B cell (primary cell): ENCODE data around the gene CPB2. TPM values are rescaled to one million over a fixed set of nuclear protein-coding genes. Genes with fewer than 3 reads are reported as not detected.

Source experiments
- ATAC-seq: fragments of 200-7000 bp; cut with Tn5 transposase; one replicate; pipeline ENCODE4 v1.10.0; 2021; ENCODE audit warnings: low read depth, mild to moderate bottlenecking, moderate number of reproducible peaks, moderate library complexity
- CTCF ChIA-PET: fragments of 350-600 bp; sonication (Branson Sonifier 250); formaldehyde crosslinking; loops from one replicate; lab custom pipeline; 2021; ENCODE audit warnings: antibody characterized with exemption, inconsistent platforms; lab: Charles Lee
- POLR2A ChIA-PET: fragments of 350-600 bp; sonication (Branson Sonifier 250); formaldehyde crosslinking; loops from one replicate; lab custom pipeline; 2021; ENCODE audit warnings: antibody characterized with exemption; lab: Charles Lee
- DNase-seq: peaks from one replicate; pipeline ENCODE4 v3.0.0; 2013
- H2AFZ ChIP-seq: 2 replicates; pipeline ENCODE4 v1.6.1; 2012; ENCODE audit warnings: mild to moderate bottlenecking, low read depth, low read length; ENCODE audit not compliant: insufficient read depth, poor library complexity, severe bottlenecking
- H3K27ac ChIP-seq, 2 donors: 1 replicate in 1 of 2; 2 replicates in 1 of 2; pipeline ENCODE4 v1.5.1; 2012 to 2013; ENCODE audit warnings: low read length in 2 of 2, mild to moderate bottlenecking in 2 of 2, moderate library complexity in 1 of 2
- H3K27me3 ChIP-seq, 4 experiments: fragments of 200-600 bp in 1 of 4; sonication (generic) in 1 of 4; replicated peaks in 1 of 4; 1 replicate in 2 of 4; 2 replicates in 2 of 4; pipeline versions ENCODE4 v1.6.1 to v1.7.0; 2013 to 2016; ENCODE audit warnings: low read length in 3 of 4, mild to moderate bottlenecking in 2 of 4, mixed read lengths in 1 of 4, moderate library complexity in 1 of 4; ENCODE audit not compliant: insufficient read depth in 4 of 4, control insufficient read depth in 3 of 4; ENCODE audit errors: control extremely low read depth in 1 of 4
- H3K36me3 ChIP-seq, 2 experiments: replicated peaks in 1 of 2; 1 replicate in 1 of 2; 2 replicates in 1 of 2; pipeline versions ENCODE4 v1.6.1 to v1.7.1; 2013; ENCODE audit warnings: low read length in 1 of 2; ENCODE audit not compliant: insufficient read depth in 2 of 2, control insufficient read depth in 1 of 2; ENCODE audit errors: control extremely low read depth in 1 of 2, extremely low read depth in 1 of 2
- H3K4me1 ChIP-seq, 2 donors: fragments of 200-600 bp in 1 of 2; sonication (generic) in 1 of 2; 1 replicate in 1 of 2; 2 replicates in 1 of 2; pipeline versions ENCODE4 v1.5.1 to v1.6.1; 2013 to 2017; ENCODE audit warnings: low read length in 2 of 2; ENCODE audit not compliant: control insufficient read depth in 2 of 2, insufficient read depth in 2 of 2
- H3K4me2 ChIP-seq: replicated peaks from 2 replicates; pipeline ENCODE3; 2012; ENCODE audit warnings: mild to moderate bottlenecking, low read depth, low read length; ENCODE audit not compliant: poor library complexity, severe bottlenecking
- H3K4me3 ChIP-seq, 5 experiments: fragments of 200-600 bp in 1 of 5; sonication (generic) in 1 of 5; 1 replicate in 3 of 5; 2 replicates in 2 of 5; pipeline versions ENCODE4 v1.5.1 to v1.7.0; 2011 to 2016; ENCODE audit warnings: low read length in 4 of 5, mild to moderate bottlenecking in 4 of 5, low read depth in 2 of 5, control low read depth in 1 of 5, moderate library complexity in 1 of 5; ENCODE audit not compliant: insufficient read depth in 1 of 5; ENCODE audit errors: control extremely low read depth in 1 of 5, extremely low read depth in 1 of 5
- H3K79me2 ChIP-seq: fragments of 200-600 bp; sonication (generic); one replicate; pipeline ENCODE4 v1.6.0; 2016; ENCODE audit warnings: low read length; ENCODE audit not compliant: control insufficient read depth, insufficient read depth
- H3K9ac ChIP-seq: fragments of 200-600 bp; sonication (generic); 2 replicates; pipeline ENCODE4 v1.6.1; 2017; ENCODE audit warnings: mild to moderate bottlenecking, low read length, moderate library complexity
- H3K9me3 ChIP-seq, 3 donors: one replicate each; pipeline versions ENCODE4 v1.6.1 to v1.7.1; 2013; ENCODE audit warnings: low read length in 2 of 3; ENCODE audit not compliant: control insufficient read depth in 2 of 3, insufficient read depth in 1 of 3; ENCODE audit errors: control extremely low read depth in 1 of 3
- H4K20me1 ChIP-seq: 2 replicates; pipeline ENCODE4 v1.6.0; 2012; ENCODE audit warnings: mild to moderate bottlenecking, low read length; ENCODE audit not compliant: insufficient read depth, control insufficient read depth, poor library complexity, severe bottlenecking
- H3K27ac Mint-ChIP-seq: one replicate; pipeline ENCODE4 v1.8.0; 2021; ENCODE audit warnings: mixed read lengths
- H3K27me3 Mint-ChIP-seq: one replicate; pipeline ENCODE4 v1.8.0; 2021; ENCODE audit warnings: mixed read lengths
- H3K4me1 Mint-ChIP-seq: one replicate; pipeline ENCODE4 v1.8.0; 2021; ENCODE audit warnings: mixed read lengths
- H3K4me3 Mint-ChIP-seq: one replicate; pipeline ENCODE4 v1.8.0; 2021; ENCODE audit warnings: mixed read lengths
- H3K9me3 Mint-ChIP-seq: one replicate; pipeline ENCODE4 v1.8.0; 2022; ENCODE audit warnings: mixed read lengths; ENCODE audit not compliant: insufficient read depth
- CTCF ChIP-seq: fragments of 200-600 bp; IDR thresholded peaks from one replicate; pipeline ENCODE4 v1.8.0; 2022; ENCODE audit warnings: antibody characterized with exemption, mild to moderate bottlenecking
- EZH2 ChIP-seq: IDR thresholded peaks from 2 replicates; pipeline ENCODE4 v1.6.1; 2012; ENCODE audit warnings: borderline replicate concordance, low read depth, mild to moderate bottlenecking, moderate library complexity, low read length; ENCODE audit not compliant: insufficient read depth, poor library complexity, severe bottlenecking
- WGBS: methylation state at CpG from one replicate; pipeline ENCODE4 v1.1.5; 2013; ENCODE audit warnings: missing lambda C conversion rate; ENCODE audit not compliant: insufficient coverage; 5-methylcytosine and 5-hydroxymethylcytosine counted together
- intact Hi-C: fragments of 100-400 bp; cut with micrococcal nuclease; formaldehyde crosslinking; loops from one replicate; pipeline ENCODE4 v1.10.0; 2022
- polyA plus RNA-seq: library from polyadenylated mRNA; depleted of rRNA; stranded (reverse); fragments of >200 nt; gene quantifications from 2 replicates; pipeline ENCODE4 v1.2.3, GENCODE V29; 2012
- total RNA-seq, 2 donors: library from RNA; stranded (reverse); fragments of 120-200 nt in 1 of 2; gene quantifications; 1 replicate in 1 of 2; 2 replicates in 1 of 2; pipeline versions ENCODE4 v1.2.3 to v1.2.4, GENCODE V29; 2013 to 2022

CPB2 gene
- total and polyA plus RNA-seq, 2 donors (not counting 1 experiment from before 2014, with no cell fraction given): not detected

- Histone ChIP-seq H3K4me3 (no peak overlapping the region), H4K20me1 (no peaks in the 10 kb centered on the region), H3K27me3 (peaks cover 0 to 4% (median 0%) of the 10 kb centered on the region in 4 experiments), H3K4me2 (no peak overlapping the region), H3K36me3 (no peaks in the 10 kb centered on the region), H3K9me3 (no peaks in the 10 kb centered on the region), H3K9ac (no peak overlapping the region), H3K27ac (no peak overlapping the region), H2AFZ (no peak overlapping the region), H3K79me2 (no peaks in the 10 kb centered on the region), H3K4me1 (peaks cover 0 to 7% of the 10 kb centered on the region in 2 donors)
- Mint-ChIP-seq H3K27ac (no peak overlapping the region), H3K4me3 (no peak overlapping the region), H3K4me1 (peaks cover 4% of the 10 kb centered on the region), H3K9me3 (no peaks in the 10 kb centered on the region), H3K27me3 (peaks cover 29% of the 10 kb centered on the region)
- TF ChIP-seq EZH2 (no peak), CTCF (no peak)
- DNase-seq (no peak), ATAC-seq (no peak)
- ChIA-PET CTCF (no interaction called here), POLR2A (no interaction called here)
- 83% methylated on average over 2 of the region's 3 CpGs for WGBS
- intact Hi-C loops: no loop called here
These were observed 7.8 kb downstream of the CPB2 start for GRCh38 chr13:46097015-46097414.

- DNase-seq: no peak
- no peaks in the 10 kb centered on the region for H3K79me2 ChIP-seq
- H3K4me2 ChIP-seq: no peak overlapping the region
- CTCF ChIA-PET: no interaction called here
- TF ChIP-seq CTCF (no peak), EZH2 (no peak)
- H3K27me3 ChIP-seq: peaks cover 0 to 4% (median 2%) of the 10 kb centered on the region in 4 experiments
- H4K20me1 ChIP-seq: no peaks in the 10 kb centered on the region
- H3K4me1 Mint-ChIP-seq: no peaks in the 10 kb centered on the region
- POLR2A ChIA-PET: no interaction called here
- no peak for ATAC-seq
- H3K9me3 ChIP-seq: no peaks in the 10 kb centered on the region
- 100% methylated on average over 2 of the region's 3 CpGs for WGBS
- H3K4me3 Mint-ChIP-seq: no peak overlapping the region
- no peak overlapping the region for H2AFZ ChIP-seq
- H3K9ac ChIP-seq: no peak overlapping the region
- no peak overlapping the region for H3K27ac ChIP-seq
- H3K4me3 ChIP-seq: no peak overlapping the region
- H3K27ac Mint-ChIP-seq: no peak overlapping the region
- no peaks in the 10 kb centered on the region for H3K36me3 ChIP-seq
- peaks cover 33% of the 10 kb centered on the region for H3K27me3 Mint-ChIP-seq
- no peaks in the 10 kb centered on the region for H3K9me3 Mint-ChIP-seq
- H3K4me1 ChIP-seq: no peaks in the 10 kb centered on the region
- intact Hi-C loops: no loop called here
These were observed 10.4 kb downstream of the CPB2 start for GRCh38 chr13:46094478-46094877.
